Duodenal mucosa (tissue), 2 donors: Measurements from ENCODE around the gene OLFM4.
"Not testable (repeated sequence)": the region's sequence is repeated elsewhere in the genome, so short reads cannot be mapped to it uniquely, and the experiment has no call there.

Experiments used
- H3K27ac ChIP-seq: one replicate; pipeline ENCODE4 v1.7.0; 2013; ENCODE audit warnings: low read depth, low read length
- H3K27me3 ChIP-seq, 2 donors: one replicate each; pipeline ENCODE4 v1.7.0; 2013; ENCODE audit warnings: low read length in 2 of 2, control low read depth in 1 of 2; ENCODE audit not compliant: insufficient read depth in 2 of 2, control insufficient read depth in 1 of 2
- H3K36me3 ChIP-seq, 2 donors: one replicate each; pipeline ENCODE4 v1.7.0; 2013; ENCODE audit warnings: low read length in 2 of 2, control low read depth in 1 of 2; ENCODE audit not compliant: insufficient read depth in 2 of 2, control insufficient read depth in 1 of 2
- H3K4me1 ChIP-seq, 2 donors: one replicate each; pipeline ENCODE4 v1.7.0; 2013; ENCODE audit warnings: low read length in 2 of 2, control low read depth in 1 of 2; ENCODE audit not compliant: insufficient read depth in 2 of 2, control insufficient read depth in 1 of 2
- H3K4me3 ChIP-seq, 2 donors: one replicate each; pipeline ENCODE4 v1.7.0; 2013; ENCODE audit warnings: low read length in 2 of 2, low read depth in 1 of 2
- H3K9ac ChIP-seq, 2 donors: one replicate each; pipeline ENCODE4 v1.7.0; 2013; ENCODE audit warnings: low read length in 2 of 2, low read depth in 1 of 2
- H3K9me3 ChIP-seq, 2 donors: one replicate each; pipeline ENCODE4 v1.7.0; 2013; ENCODE audit warnings: low read length in 2 of 2, control low read depth in 1 of 2; ENCODE audit not compliant: control insufficient read depth in 1 of 2

The OLFM4 gene

DNA sequence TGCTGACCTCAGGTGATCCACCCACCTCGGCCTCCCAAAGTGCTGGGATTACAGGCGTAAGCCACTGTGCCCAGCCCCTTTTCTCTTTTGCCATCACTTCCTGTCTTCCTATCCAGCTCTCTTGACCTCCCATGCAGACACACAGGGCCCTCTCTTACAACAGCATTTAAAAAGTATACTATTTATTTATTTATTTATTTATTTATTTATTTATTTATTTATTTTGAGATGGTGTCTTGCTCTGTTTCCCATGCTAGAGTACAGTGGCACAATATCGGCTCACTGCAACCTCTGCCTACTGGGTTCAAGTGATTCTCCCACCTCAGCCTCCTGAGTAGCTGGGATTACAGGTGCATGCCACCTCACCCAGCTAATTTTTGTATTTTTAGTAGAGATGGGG, 14.6 kb upstream of the OLFM4 start:
- H3K4me3 ChIP-seq, H3K9ac ChIP-seq, H3K9me3 ChIP-seq, H3K27me3 ChIP-seq, H3K36me3 ChIP-seq, H3K27ac ChIP-seq: not testable (repeated sequence)
- peaks cover 61 to 67% of the 10 kb centered on the region in 2 donors for H3K4me1 ChIP-seq

DNA sequence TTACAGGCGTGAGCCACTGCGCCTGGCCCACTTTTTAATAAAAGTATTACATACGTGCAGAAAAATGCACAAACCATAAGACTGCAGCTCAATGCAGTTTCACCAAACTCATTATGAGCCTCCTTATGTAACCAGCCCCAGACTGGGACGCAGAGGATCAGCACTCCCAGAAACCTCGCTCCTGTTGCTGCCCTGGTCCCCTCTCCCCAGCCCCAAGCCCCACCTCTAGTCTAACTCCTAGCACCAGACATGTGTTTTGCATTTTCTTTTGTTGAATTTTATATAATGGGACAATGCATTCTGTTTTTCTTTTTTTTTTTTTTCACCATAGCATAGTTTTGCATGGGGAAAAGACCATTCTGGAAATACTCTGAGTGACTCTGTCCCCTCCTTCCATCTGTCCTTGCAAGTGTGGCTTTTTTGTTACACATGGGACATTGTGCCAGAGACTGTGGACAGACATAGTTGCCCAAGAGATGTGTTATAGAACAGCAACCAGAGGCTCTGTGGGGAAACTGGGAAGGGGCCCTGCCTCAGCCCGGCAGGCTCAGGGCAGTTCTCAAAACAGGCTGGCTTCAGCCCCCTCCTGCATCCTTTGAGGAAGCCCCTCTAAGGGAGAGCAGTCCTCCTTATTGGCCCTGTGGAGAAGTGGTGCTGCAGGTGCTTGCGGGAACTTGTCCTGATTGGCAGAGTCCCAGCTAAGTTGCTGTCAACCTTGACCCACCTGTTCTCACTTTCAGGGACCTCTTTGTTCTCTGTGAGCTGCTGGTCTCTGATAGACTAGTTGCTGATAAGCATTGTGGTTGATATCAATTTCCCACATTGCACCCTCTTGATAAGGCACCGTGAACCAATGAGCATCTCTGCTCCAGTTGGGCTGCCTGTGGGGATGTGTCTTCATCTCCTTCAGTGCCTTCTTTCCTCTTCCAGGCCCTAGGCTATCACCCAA, 13.8 kb upstream of the OLFM4 start:
- no peak overlapping the region for H3K4me3 ChIP-seq
- peaks cover 57 to 63% of the 10 kb centered on the region in 2 donors for H3K4me1 ChIP-seq
- H3K36me3 ChIP-seq: no peaks in the 10 kb centered on the region

DNA sequence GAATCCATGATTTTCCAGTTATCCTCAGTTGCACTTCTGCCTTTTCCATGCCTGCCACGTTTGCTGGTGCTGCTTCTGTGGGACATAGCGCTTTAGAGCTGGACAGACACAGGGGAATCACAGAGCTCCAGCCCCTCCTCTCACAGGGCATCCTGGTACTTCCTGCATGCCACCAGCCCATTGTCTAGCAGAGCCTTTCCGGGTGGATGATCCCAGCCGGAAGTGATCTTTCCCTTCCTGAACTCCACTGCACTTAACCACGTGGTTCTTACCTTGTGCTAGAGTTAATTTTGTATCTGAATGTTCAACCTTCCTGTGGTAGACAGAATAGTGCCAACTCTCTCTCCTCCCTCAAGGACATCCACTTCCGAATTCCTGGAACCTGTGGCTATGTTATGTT, 12.6 kb upstream of the OLFM4 start:
- Histone ChIP-seq H3K9me3 (no peaks in the 10 kb centered on the region), H3K9ac (no peak overlapping the region), H3K27ac (no peak overlapping the region), H3K4me3 (peak overlapping the region in 1 of 2 donors; percentile 3), H3K27me3 (no peaks in the 10 kb centered on the region), H3K36me3 (no peaks in the 10 kb centered on the region), H3K4me1 (peaks cover 59 to 61% of the 10 kb centered on the region in 2 donors)

More for the DNA sequence above, 13.8 kb upstream of the OLFM4 start:
- Histone ChIP-seq H3K27me3 (no peaks in the 10 kb centered on the region), H3K9me3 (no peaks in the 10 kb centered on the region), H3K9ac (no peak overlapping the region), H3K27ac (no peak overlapping the region)

DNA sequence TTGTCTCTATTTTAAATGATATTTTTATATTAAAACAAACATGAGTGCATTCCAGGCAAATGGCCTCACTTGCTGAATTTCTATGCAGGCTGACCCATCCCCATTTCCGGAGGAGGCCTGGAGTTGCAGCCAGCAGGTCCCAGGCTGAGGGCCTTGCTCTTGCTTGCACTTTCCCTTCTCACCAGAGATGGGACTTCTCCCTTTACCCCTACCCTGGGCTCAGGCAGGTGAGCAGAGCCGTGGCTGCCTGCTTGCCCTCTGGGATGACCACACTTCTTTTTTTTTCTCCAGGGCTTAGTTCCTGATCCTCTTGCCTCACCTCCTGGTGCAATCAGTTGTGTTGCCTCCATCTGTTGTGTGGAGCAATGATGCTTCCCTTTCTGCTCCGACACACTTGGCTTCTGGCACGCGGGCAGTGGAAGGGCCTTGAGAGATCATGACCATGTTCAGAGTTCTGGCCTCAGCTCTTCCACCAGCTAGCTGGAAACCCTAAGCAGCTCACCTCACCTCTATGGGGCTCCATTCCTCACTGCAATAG, 11.1 kb upstream of the OLFM4 start:
- H3K4me1 ChIP-seq: peaks cover 44 to 59% of the 10 kb centered on the region in 2 donors
- no peaks in the 10 kb centered on the region for H3K36me3 ChIP-seq
- no peaks in the 10 kb centered on the region for H3K27me3 ChIP-seq
- no peak overlapping the region for H3K27ac ChIP-seq
- H3K9ac ChIP-seq: no peak overlapping the region
- H3K4me3 ChIP-seq: no peak overlapping the region
- no peaks in the 10 kb centered on the region for H3K9me3 ChIP-seq

DNA sequence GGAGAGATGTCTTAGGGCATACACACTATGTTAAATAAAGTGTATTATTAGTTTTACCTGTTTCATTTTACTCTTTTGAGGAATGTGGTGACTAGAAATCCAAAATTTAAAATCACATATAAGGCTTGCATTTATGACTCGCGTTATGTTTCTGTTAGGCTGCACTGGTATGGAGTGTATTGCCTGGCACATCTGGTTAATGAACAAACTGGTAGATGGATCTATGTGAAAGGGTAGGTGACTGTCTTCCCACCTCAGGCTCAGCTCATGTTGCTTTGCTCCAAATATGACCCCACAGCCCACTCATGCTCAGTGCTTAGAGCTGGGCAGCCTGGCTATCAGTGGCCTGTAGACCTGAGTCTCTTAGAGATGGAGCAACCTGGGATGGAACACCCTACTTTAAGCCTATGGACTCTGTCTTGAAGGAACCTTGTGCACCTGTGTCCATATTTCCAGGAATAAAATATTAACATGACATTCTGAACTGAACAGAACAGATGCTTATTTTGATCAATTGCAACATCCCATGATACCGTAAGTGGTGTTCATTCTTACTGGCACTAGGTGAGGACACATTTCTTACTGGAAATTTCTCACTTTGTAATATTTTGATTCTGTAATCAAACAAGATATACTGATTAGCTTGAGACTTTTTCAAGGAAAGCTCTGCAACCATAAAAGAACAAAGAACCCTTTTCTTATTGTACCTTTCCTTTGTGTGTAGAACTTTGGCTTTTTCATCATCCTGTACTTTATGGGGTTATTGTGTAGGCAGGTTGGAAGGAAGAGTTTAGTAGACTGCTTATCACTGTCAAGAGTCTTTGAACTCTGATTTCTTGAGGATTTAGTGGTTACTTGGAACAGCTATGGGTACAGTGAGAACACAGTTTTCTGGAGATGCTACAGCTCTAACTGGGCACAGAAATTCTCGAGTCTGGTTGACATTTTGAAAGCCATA, 9.6 kb upstream of the OLFM4 start:
- Histone ChIP-seq H3K4me3 (no peak overlapping the region), H3K27me3 (no peaks in the 10 kb centered on the region), H3K9me3 (no peaks in the 10 kb centered on the region), H3K36me3 (no peaks in the 10 kb centered on the region), H3K27ac (no peak overlapping the region), H3K4me1 (peaks cover 34 to 52% of the 10 kb centered on the region in 2 donors), H3K9ac (no peak overlapping the region)

DNA sequence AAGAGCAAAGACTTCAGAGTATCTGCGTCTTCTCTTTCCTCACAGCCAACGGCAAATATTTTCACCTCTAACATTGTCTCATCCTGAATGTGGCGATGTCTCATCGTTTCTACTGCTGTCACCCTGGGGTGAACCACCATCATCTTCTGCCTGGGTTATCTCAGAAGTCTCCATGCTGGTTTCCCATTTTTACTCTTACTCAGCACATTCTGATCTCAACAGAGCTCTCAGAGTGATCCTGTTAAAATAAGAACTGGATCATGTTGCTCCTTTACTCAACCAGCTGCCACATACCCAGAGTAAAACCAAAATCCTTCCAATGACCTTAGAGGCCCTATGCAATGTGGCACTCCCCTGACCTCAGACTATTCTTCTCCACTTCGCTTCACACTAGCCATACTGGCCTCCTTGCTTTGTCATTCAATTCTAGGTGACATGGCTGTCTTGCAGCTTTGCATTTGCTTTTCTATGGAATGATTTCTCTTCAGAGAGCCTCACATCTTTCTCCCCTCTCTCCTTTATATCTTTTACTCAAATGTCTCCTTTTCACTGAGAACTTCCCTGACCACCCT, 7.8 kb upstream of the OLFM4 start:
- H3K27me3 ChIP-seq: no peaks in the 10 kb centered on the region
- no peak overlapping the region for H3K27ac ChIP-seq
- H3K36me3 ChIP-seq: no peaks in the 10 kb centered on the region
- H3K4me3 ChIP-seq: no peak overlapping the region
- peaks cover 22 to 37% of the 10 kb centered on the region in 2 donors for H3K4me1 ChIP-seq
- H3K9ac ChIP-seq: no peak overlapping the region
- H3K9me3 ChIP-seq: no peaks in the 10 kb centered on the region

DNA sequence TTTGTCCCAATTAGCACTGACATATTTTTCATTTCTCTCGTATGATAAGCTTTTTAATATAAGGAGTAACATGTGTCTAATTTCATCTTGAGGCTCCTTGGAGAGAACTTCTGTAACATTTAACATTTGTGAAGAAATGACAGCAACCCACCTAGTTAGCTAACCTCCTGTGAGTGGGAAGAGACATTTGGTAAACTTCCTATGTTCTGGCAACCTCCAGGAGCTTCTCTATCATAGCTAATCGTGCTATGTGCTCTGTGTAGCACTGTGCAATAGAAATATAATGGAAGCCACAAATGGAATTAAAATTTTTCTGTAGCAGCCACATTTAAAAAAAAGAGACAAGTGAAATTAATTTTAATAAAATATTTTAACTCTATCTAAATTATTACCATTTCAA, 5.4 kb upstream of the OLFM4 start:
- Histone ChIP-seq H3K36me3 (no peaks in the 10 kb centered on the region), H3K27ac (no peak overlapping the region), H3K4me1 (peaks cover 21 to 35% of the 10 kb centered on the region in 2 donors), H3K9ac (no peak overlapping the region), H3K4me3 (no peak overlapping the region), H3K27me3 (no peaks in the 10 kb centered on the region), H3K9me3 (no peaks in the 10 kb centered on the region)

DNA sequence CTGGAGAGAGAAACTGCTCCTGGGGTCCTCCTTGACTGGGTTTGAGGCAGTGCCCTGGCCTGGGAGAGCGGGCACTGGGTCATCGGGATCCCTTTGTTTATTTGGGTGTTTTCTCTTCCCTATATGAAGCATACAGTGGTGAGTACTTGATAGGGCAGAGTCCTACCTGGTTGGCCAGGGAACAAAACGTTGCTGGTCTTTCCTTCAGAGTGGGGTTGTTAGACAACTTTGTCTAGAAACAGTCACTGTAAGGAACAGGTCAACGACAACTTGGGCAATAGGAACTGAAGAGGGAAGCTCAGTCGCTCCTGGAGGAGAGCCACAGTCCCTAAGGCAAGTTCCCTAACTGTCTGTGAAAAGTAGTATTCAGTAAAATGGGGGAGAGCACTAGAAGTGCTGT, 550 bp upstream of the OLFM4 start:
- Histone ChIP-seq H3K4me3 (peak overlapping the region; percentile 77 to 78), H3K9ac (no peak overlapping the region), H3K4me1 (peaks cover 12 to 13% of the 10 kb centered on the region in 2 donors), H3K27me3 (no peaks in the 10 kb centered on the region), H3K27ac (peak overlapping the region; percentile 16), H3K9me3 (no peaks in the 10 kb centered on the region), H3K36me3 (peaks cover 3 to 9% of the 10 kb centered on the region in 2 donors)

DNA sequence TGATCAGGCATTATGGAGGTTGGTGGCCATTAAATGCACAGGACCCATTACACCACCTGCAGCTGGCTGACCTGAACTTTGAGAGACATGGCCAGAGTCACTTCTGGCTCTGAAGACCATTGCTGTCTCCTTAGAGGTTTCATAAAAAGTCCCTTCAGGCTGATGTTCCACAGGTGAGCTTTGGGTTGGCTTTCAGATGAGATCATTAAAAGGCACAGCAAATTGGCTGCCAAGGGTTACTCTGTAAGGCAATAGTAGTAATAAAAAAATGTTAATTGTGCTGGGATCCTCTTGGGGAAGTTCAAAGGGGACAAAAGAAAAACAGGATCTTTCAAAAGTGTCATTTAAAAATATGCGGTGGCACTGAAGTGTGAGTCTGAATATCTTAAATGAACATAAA, 4.2 kb downstream of the OLFM4 start:
- H3K4me3 ChIP-seq: peak overlapping the region; percentile 66 to 77
- H3K27ac ChIP-seq: peak overlapping the region; percentile 13

More for the DNA sequence above, 4.2 kb downstream of the OLFM4 start:
- peak overlapping the region in 1 of 2 donors; percentile 86 for H3K9ac ChIP-seq
- no peaks in the 10 kb centered on the region for H3K27me3 ChIP-seq
- H3K4me1 ChIP-seq: peaks cover 4 to 20% of the 10 kb centered on the region in 2 donors
- peaks cover 3 to 9% of the 10 kb centered on the region in 2 donors for H3K36me3 ChIP-seq
- H3K9me3 ChIP-seq: no peaks in the 10 kb centered on the region
